ENCODE results near the gene APOA1.

- TF ChIP-seq CTCF (IDR thresholded peaks at IDR 0.05; ENCODE audit: low read depth, low read length) (no peak), POLR2A (IDR thresholded peaks at IDR 0.05; ENCODE audit: extremely low read depth, insufficient read length) (no peak), MYC (IDR thresholded peaks at IDR 0.05; ENCODE audit: low read depth, low read length) (no peak)
These were observed 19.0 kb upstream of the APOA1 start for GRCh38 chr11:116856423-116856822.
